Upper lobe of left lung (tissue), 6 donors: ENCODE measurements around the gene NCOR2. TPM values are rescaled to one million over a fixed set of nuclear protein-coding genes. Genes with fewer than 3 reads are reported as not detected.

Source experiments
- ATAC-seq, 2 donors: fragments of 200-7000 bp; cut with Tn5 transposase; one replicate each; pipeline ENCODE4 v1.9.1; 2022; ENCODE audit warnings: mild to moderate bottlenecking in 2 of 2, moderate library complexity in 2 of 2; ENCODE audit not compliant: low FRiP score in 2 of 2
- DNase-seq, 2 donors: peaks; one replicate each; pipeline ENCODE4 v3.0.0-alpha.2; 2019 to 2020
- H3K27ac ChIP-seq, 4 donors: fragments of 200-600 bp; sonication (generic); one replicate each; pipeline ENCODE4 v1.5.1; 2016 to 2019
- H3K27me3 ChIP-seq, 4 donors: fragments of 200-600 bp; sonication (generic); one replicate each; pipeline ENCODE4 v1.5.1; 2017 to 2019
- H3K36me3 ChIP-seq, 4 donors: fragments of 200-600 bp; sonication (generic); one replicate each; pipeline ENCODE4 v1.5.1; 2016 to 2019
- H3K4me1 ChIP-seq, 4 donors: fragments of 200-600 bp; sonication (generic); one replicate each; pipeline ENCODE4 v1.5.1; 2018 to 2019
- H3K4me3 ChIP-seq, 4 donors: fragments of 200-600 bp; sonication (generic); one replicate each; pipeline ENCODE4 v1.5.1; 2017 to 2019; ENCODE audit warnings: mild to moderate bottlenecking in 2 of 4, moderate library complexity in 1 of 4
- H3K9me3 ChIP-seq, 4 donors: fragments of 200-600 bp; sonication (generic); one replicate each; pipeline ENCODE4 v1.5.1; 2018 to 2019
- CTCF ChIP-seq, 6 experiments: fragments of 450-650 bp in 4 of 6; fragments of 200-600 bp in 2 of 6; sonication (generic) in 2 of 6; IDR thresholded peaks; one replicate each; pipeline ENCODE4 v1.5.1; 2016 to 2019; ENCODE audit warnings: antibody characterized with exemption in 6 of 6
- EP300 ChIP-seq, 4 donors: sonication (generic); formaldehyde crosslinking; IDR thresholded peaks; one replicate each; pipeline ENCODE4 v1.5.1; 2017; ENCODE audit warnings: antibody characterized with exemption in 4 of 4, control low read depth in 2 of 4
- POLR2A ChIP-seq, 4 donors: fragments of 450-650 bp; IDR thresholded peaks; one replicate each; pipeline ENCODE4 v1.5.1; 2016 to 2017; ENCODE audit warnings: antibody characterized with exemption in 4 of 4, mild to moderate bottlenecking in 2 of 4
- POLR2AphosphoS5 ChIP-seq, 2 donors: sonication (generic); formaldehyde crosslinking; IDR thresholded peaks; one replicate each; pipeline ENCODE4 v1.5.1; 2017; ENCODE audit warnings: antibody characterized with exemption in 2 of 2
- WGBS, 2 donors: methylation state at CpG; one replicate each; pipeline ENCODE4 v1.1.5; 2017 to 2018; 5-methylcytosine and 5-hydroxymethylcytosine counted together
- total RNA-seq, 6 donors: library from RNA; depleted of rRNA in 4 of 6; stranded (reverse); fragments of >200 nt in 4 of 6; gene quantifications; one replicate each; pipeline versions ENCODE4 v1.1.0 to v1.2.1, GENCODE V29; 2016 to 2021
- donor health status: DM: no; HTN: no; CAD: no; lungs with moderate emphysema.
- donor health status: DM: no; HTN: yes; CAD: no; lungs with severe emphysema.

Gene NCOR2
- total RNA-seq, 6 donors from 2014 or later = 188 to 603 (median 373) TPM

GRCh38 chr12:124593851-124594401, 26.5 kb upstream of the NCOR2 start:
- ATAC-seq = no peak
- no peaks in the 10 kb centered on the region for H3K36me3 ChIP-seq
- no peak for TF ChIP-seq POLR2AphosphoS5 (IDR thresholded peaks at IDR 0.05)
- TF ChIP-seq CTCF (IDR thresholded peaks at IDR 0.05) = no peak
- no peak for TF ChIP-seq EP300 (IDR thresholded peaks at IDR 0.05)

DNA sequence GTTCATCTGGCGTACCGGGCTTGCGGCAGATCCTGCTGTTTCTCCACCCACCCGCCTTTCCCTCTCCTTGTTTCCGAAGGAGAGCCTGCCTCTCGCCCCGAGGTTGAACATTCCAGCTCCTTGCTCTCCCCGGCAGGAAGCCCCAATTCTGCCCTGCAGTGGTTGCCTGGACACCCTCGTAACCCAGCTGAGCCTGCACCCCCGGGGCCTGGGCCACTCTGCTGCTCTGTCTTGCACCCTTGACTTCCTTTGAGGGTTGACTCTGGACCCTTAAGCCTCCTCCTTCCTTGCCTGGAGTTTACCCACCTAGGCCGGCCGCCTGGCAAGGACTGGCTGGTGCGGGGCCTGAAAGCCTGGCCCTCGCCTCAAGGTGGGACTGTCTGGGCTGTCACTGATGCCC, 25.8 kb upstream of the NCOR2 start:
- H3K4me1 ChIP-seq = peaks cover 6 to 25% (median 10%) of the 10 kb centered on the region in 4 donors
- 70 to 78% methylated on average over 14 of the region's 14 CpGs for WGBS, 2 donors
- DNase-seq = no peak

More at GRCh38 chr12:124593851-124594401, 26.5 kb upstream of the NCOR2 start:
- H3K27me3 ChIP-seq = no peaks in the 10 kb centered on the region
- H3K4me1 ChIP-seq = peaks cover under 1 to 18% (median 6%) of the 10 kb centered on the region in 4 donors
- no peaks in the 10 kb centered on the region for H3K9me3 ChIP-seq
- no peak overlapping the region for H3K27ac ChIP-seq
- WGBS, 2 donors = 96 to 97% methylated on average over 4 to 5 of the region's 5 CpGs
- no peak for DNase-seq
- no peak overlapping the region for H3K4me3 ChIP-seq

DNA sequence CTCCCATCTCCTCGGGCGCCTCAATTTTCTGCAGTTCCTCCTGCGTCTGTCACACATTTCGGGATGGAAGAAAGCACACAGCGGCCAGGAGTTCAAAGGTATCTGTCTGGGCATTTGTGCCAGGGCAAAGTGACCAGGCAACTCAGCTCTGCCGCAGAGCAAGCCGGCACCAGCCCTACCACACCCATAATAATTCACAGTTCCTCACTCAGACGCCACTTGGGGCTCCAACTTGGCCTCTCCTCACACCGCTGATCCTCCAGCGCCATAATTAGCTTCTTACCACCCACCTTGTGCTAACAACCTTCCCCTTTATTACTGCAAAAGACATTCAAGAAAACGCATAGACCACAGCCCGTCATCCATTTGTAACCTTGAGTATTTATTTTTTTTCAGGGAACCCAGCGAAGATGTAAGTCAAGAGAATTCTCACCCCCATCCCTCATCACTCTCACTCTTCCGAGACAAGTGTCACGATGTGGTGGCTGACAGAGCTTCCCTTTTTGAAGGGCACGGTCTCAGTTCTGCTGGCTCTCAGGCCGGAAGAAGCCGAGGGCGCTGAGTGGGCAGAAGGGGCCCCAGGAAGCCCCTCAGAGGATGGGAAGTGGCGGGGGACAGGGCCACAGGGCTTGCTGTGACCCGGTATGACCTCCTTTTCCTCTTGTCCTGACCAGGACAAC, 25.2 kb upstream of the NCOR2 start:
- peak in 1 of 2 donors; percentile 59 for ATAC-seq
- peaks cover 6 to 25% (median 10%) of the 10 kb centered on the region in 4 donors for H3K4me1 ChIP-seq

More for the DNA sequence above, 25.8 kb upstream of the NCOR2 start:
- H3K9me3 ChIP-seq = no peaks in the 10 kb centered on the region
- ATAC-seq = no peak
- TF ChIP-seq POLR2AphosphoS5 (IDR thresholded peaks at IDR 0.05) (no peak), EP300 (IDR thresholded peaks at IDR 0.05) (no peak), POLR2A (IDR thresholded peaks at IDR 0.05) (no peak), CTCF (IDR thresholded peaks at IDR 0.05) (no peak)
- peak overlapping the region in 1 of 4 donors; percentile 16 for H3K27ac ChIP-seq
- H3K4me3 ChIP-seq = no peak overlapping the region
- H3K27me3 ChIP-seq = no peaks in the 10 kb centered on the region
- no peaks in the 10 kb centered on the region for H3K36me3 ChIP-seq

GRCh38 chr12:124592050-124592449, 24.6 kb upstream of the NCOR2 start:
- peaks cover 7 to 25% (median 10%) of the 10 kb centered on the region in 4 donors for H3K4me1 ChIP-seq
- DNase-seq (no peak), ATAC-seq (no peak)
- no peaks in the 10 kb centered on the region for H3K9me3 ChIP-seq
- WGBS, 2 donors = 67 to 75% methylated on average over 6 of the region's 6 CpGs
- H3K4me3 ChIP-seq = no peak overlapping the region
- H3K36me3 ChIP-seq = no peaks in the 10 kb centered on the region
- H3K27me3 ChIP-seq = no peaks in the 10 kb centered on the region
- peak overlapping the region in 2 of 4 donors; percentile 16 to 39 for H3K27ac ChIP-seq
- TF ChIP-seq POLR2A (IDR thresholded peaks at IDR 0.05) (no peak), EP300 (IDR thresholded peaks at IDR 0.05) (no peak), CTCF (IDR thresholded peaks at IDR 0.05) (no peak), POLR2AphosphoS5 (IDR thresholded peaks at IDR 0.05) (no peak)

More for the DNA sequence above, 25.2 kb upstream of the NCOR2 start:
- no peak for TF ChIP-seq POLR2AphosphoS5 (IDR thresholded peaks at IDR 0.05)
- TF ChIP-seq EP300 (IDR thresholded peaks at IDR 0.05) = no peak
- no peak for TF ChIP-seq POLR2A (IDR thresholded peaks at IDR 0.05)
- WGBS, 2 donors = 64 to 65% methylated on average over 21 of the region's 21 CpGs
- Histone ChIP-seq H3K4me3 (no peak overlapping the region), H3K27me3 (no peaks in the 10 kb centered on the region), H3K36me3 (no peaks in the 10 kb centered on the region), H3K9me3 (no peaks in the 10 kb centered on the region), H3K27ac (peak overlapping the region in 2 of 4 donors; percentile 16 to 39)
- DNase-seq = no peak

GRCh38 chr12:124590447-124590846, 23.0 kb upstream of the NCOR2 start:
- 89 to 97% methylated on average over 6 of the region's 6 CpGs for WGBS, 2 donors
- Histone ChIP-seq H3K27ac (no peak overlapping the region), H3K27me3 (no peaks in the 10 kb centered on the region), H3K9me3 (no peaks in the 10 kb centered on the region), H3K4me1 (peaks cover 7 to 25% (median 11%) of the 10 kb centered on the region in 4 donors), H3K4me3 (no peak overlapping the region), H3K36me3 (no peaks in the 10 kb centered on the region)
- no peak for DNase-seq
- TF ChIP-seq POLR2A (IDR thresholded peaks at IDR 0.05) (no peak), POLR2AphosphoS5 (IDR thresholded peaks at IDR 0.05) (no peak), EP300 (IDR thresholded peaks at IDR 0.05) (no peak), CTCF (IDR thresholded peaks at IDR 0.05) (no peak)
- no peak for ATAC-seq
